OCI-LY3 (cell line): Measurements from ENCODE around the gene CYB5D1.

Experiments
- H2AFZ ChIP-seq: fragments of 200-600, 300-600 bp; shearing (Covaris generic); 2 replicates; pipeline ENCODE4 v1.6.0; 2014; ENCODE audit warnings: antibody characterized with exemption, low read depth, low read length
- H3K27ac ChIP-seq: fragments of 200-600, 300-600 bp; sonication (generic); 2 replicates; pipeline ENCODE4 v1.5.1; 2014; ENCODE audit warnings: mild to moderate bottlenecking, low read length, moderate library complexity, mixed read lengths
- H3K27me3 ChIP-seq: fragments of 200-600, 300-600 bp; sonication (generic); 2 replicates; pipeline ENCODE4 v1.6.1; 2014; ENCODE audit warnings: low read depth, low read length, mixed read lengths
- H3K36me3 ChIP-seq: fragments of 200-600, 300-600 bp; sonication (generic); replicated peaks from 2 replicates; pipeline ENCODE3; 2014; ENCODE audit warnings: low read depth, low read length, mixed read lengths
- H3K4me1 ChIP-seq: fragments of 300-600, 200-600 bp; sonication (generic); 2 replicates; pipeline ENCODE4 v1.6.1; 2014; ENCODE audit warnings: low read length, mixed read lengths
- H3K4me2 ChIP-seq: fragments of 200-600, 300-600 bp; sonication (generic); 2 replicates; pipeline ENCODE4 v1.6.1; 2014; ENCODE audit warnings: low read length, mixed read lengths
- H3K4me3 ChIP-seq: fragments of 300-600, 200-600 bp; sonication (generic); 2 replicates; pipeline ENCODE4 v1.5.1; 2014; ENCODE audit warnings: antibody characterized with exemption, mild to moderate bottlenecking, low read length, moderate library complexity
- H3K79me2 ChIP-seq: fragments of 300-600, 200-600 bp; shearing (Covaris generic); 2 replicates; pipeline ENCODE4 v1.6.1; 2014; ENCODE audit warnings: mild to moderate bottlenecking, low read length, mixed read lengths
- H3K9ac ChIP-seq: fragments of 300-600, 200-600 bp; shearing (Covaris generic); 2 replicates; pipeline ENCODE4 v1.6.0; 2014; ENCODE audit warnings: mild to moderate bottlenecking, low read length, moderate library complexity
- H3K9me3 ChIP-seq: fragments of 200-600, 300-600 bp; shearing (Covaris generic); 2 replicates; pipeline ENCODE4 v1.6.1; 2014; ENCODE audit warnings: low read length, mixed read lengths; ENCODE audit not compliant: insufficient read depth
- H4K20me1 ChIP-seq: fragments of 200-600, 300-600 bp; sonication (generic); 2 replicates; pipeline ENCODE4 v1.6.1; 2016; ENCODE audit warnings: low read length, mixed read lengths; ENCODE audit not compliant: insufficient read depth
- EZH2phosphoT487 ChIP-seq: fragments of 200-600 bp; shearing (Covaris generic); IDR thresholded peaks from 2 replicates; pipeline ENCODE4 v1.6.1; 2018; ENCODE audit warnings: antibody characterized with exemption, mixed run types, low read depth
- TF ChIP-seq, protein P1 (sequence below): fragments of 200-600, 300-600 bp; sonication (generic); IDR thresholded peaks from 2 replicates; pipeline ENCODE4 v1.5.1; 2014; ENCODE audit warnings: antibody characterized with exemption, low read length, low read depth

Gene CYB5D1

GRCh38 chr17:7887038-7887481, 29.3 kb downstream of the CYB5D1 start:
- peaks cover 20% of the 10 kb centered on the region; the same call in 1 of the 2 replicates for H3K4me1 ChIP-seq
- H3K4me3 ChIP-seq = peak overlapping the region; percentile 99
- H3K27me3 ChIP-seq = no peaks in the 10 kb centered on the region
- H3K4me2 ChIP-seq = peak overlapping the region; percentile 94
- peak overlapping the region; percentile 91 for H3K9ac ChIP-seq
- no peak for TF ChIP-seq EZH2phosphoT487
- TF ChIP-seq, protein P1, sequence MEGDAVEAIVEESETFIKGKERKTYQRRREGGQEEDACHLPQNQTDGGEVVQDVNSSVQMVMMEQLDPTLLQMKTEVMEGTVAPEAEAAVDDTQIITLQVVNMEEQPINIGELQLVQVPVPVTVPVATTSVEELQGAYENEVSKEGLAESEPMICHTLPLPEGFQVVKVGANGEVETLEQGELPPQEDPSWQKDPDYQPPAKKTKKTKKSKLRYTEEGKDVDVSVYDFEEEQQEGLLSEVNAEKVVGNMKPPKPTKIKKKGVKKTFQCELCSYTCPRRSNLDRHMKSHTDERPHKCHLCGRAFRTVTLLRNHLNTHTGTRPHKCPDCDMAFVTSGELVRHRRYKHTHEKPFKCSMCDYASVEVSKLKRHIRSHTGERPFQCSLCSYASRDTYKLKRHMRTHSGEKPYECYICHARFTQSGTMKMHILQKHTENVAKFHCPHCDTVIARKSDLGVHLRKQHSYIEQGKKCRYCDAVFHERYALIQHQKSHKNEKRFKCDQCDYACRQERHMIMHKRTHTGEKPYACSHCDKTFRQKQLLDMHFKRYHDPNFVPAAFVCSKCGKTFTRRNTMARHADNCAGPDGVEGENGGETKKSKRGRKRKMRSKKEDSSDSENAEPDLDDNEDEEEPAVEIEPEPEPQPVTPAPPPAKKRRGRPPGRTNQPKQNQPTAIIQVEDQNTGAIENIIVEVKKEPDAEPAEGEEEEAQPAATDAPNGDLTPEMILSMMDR = no peak
- peaks cover 39% of the 10 kb centered on the region for H3K79me2 ChIP-seq
- peaks cover 5% of the 10 kb centered on the region; the same call in 1 of the 2 replicates for H4K20me1 ChIP-seq
- no peak overlapping the region for H2AFZ ChIP-seq
- peak overlapping the region; percentile 79 for H3K27ac ChIP-seq
- H3K36me3 ChIP-seq = peaks cover 4% of the 10 kb centered on the region
- H3K9me3 ChIP-seq = no peaks in the 10 kb centered on the region

DNA sequence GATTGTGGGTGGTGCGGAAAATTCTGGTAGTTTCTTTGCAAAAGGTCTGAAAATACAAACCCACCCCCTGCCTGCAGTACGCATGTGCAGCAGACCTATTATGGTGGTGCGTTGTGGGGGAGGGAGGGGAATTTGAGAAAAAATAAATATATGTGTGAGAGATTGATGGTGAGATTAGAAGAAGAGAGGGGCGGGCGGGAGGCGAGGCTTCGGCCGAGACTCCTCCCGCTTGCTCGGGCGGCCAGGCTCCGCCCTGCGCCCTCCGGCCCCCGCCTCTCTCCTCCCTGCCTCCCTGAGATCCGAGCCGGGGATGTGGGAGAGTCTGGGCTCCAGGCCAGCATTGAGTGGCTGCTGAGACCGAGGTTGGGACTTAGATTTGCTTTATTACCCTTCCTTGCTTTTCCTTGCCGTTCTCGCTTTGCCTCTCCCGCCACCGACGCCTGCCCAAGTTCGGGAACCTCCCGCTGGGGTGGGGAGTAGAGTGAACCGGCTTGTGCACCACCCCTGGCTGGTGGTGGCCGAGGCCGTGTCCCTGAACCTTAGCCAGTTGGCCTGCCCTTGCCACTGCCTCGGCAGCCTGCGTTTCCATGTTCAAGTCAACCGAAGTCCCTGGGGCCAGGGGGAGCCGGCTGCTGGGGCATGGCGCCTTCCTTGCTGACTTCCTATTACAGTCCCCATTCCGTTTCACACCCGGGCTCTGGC, 29.8 kb downstream of the CYB5D1 start:
- H3K4me3 ChIP-seq = peak overlapping the region; percentile 99
- H3K79me2 ChIP-seq = peaks cover 39% of the 10 kb centered on the region
- TF ChIP-seq EZH2phosphoT487 = no peak
- TF ChIP-seq, protein P1 = no peak
- peak overlapping the region; percentile 94 for H3K4me2 ChIP-seq
- peak overlapping the region; percentile 79 for H3K27ac ChIP-seq
- H3K4me1 ChIP-seq = peaks cover 19% of the 10 kb centered on the region; the same call in 1 of the 2 replicates
- H3K27me3 ChIP-seq = no peaks in the 10 kb centered on the region
- H3K36me3 ChIP-seq = peaks cover 2% of the 10 kb centered on the region
- H3K9me3 ChIP-seq = no peaks in the 10 kb centered on the region
- H3K9ac ChIP-seq = peak overlapping the region; percentile 91
- H4K20me1 ChIP-seq = peaks cover 5% of the 10 kb centered on the region; the same call in 1 of the 2 replicates
- no peak overlapping the region for H2AFZ ChIP-seq

DNA sequence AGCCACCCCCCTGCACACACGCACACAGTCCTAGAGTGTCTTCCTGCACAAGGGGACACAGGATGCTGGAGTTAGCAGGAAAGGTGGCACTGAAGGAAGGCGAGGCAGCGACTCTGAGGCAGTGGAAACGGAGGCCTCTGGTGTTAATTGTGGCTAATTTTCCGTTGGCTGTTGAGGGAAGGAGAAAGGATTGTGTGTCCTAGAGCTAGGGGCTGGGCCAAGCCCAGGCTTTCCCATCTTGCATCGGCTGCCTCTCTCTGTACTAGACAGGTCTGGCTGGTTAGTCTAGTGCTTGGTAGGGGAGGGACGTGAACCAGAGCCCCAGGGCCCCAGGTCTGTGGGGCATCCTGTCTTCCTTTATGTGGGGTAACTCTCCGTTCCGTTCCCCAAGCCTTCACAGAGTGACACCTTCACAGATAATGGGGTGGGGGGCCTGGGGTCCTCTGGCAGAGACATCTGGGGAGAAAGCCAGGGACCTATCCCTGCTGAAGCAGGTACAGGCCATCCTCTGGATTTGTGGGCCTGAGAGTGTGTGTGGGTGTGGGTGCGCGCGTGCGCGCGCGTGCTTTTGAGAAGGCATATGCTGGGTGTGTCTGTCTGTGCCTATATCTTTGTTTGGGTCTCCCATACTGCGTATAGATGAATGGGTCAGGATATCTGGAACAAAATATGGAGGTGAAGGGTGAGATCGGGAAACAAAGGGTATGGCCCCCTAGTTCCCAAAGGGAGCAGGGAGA, 30.5 kb downstream of the CYB5D1 start, which contains the start of gene CHD3:
Gene CHD3, plus strand, starts transcription at position 606 of the 737 bp plus-strand sequence. CDS start 212 bp downstream, outside the sequence.
- peak within 1 kb of the TSS; percentile 41 for H3K27ac ChIP-seq
- H2AFZ ChIP-seq = no peak within 1 kb of the TSS
- H4K20me1 ChIP-seq = peaks cover 5% of the 10 kb centered on the region; the same call in 1 of the 2 replicates
- H3K27me3 ChIP-seq = no peaks in the 10 kb centered on the region
- peak within 1 kb of the TSS; percentile 94 for H3K4me2 ChIP-seq
- peak within 1 kb of the TSS; percentile 91 for H3K9ac ChIP-seq
- TF ChIP-seq, protein P1 = no peak
- no peak for TF ChIP-seq EZH2phosphoT487
- H3K4me1 ChIP-seq = peaks cover 12% of the 10 kb centered on the region; the same call in 1 of the 2 replicates
- no peaks in the 10 kb centered on the region for H3K36me3 ChIP-seq
- peaks cover 39% of the 10 kb centered on the region for H3K79me2 ChIP-seq
- H3K4me3 ChIP-seq = peak within 1 kb of the TSS; percentile 99
- H3K9me3 ChIP-seq = no peaks in the 10 kb centered on the region
